GM20000 (cell line): ENCODE data around the gene PARN.

Source experiments
- DNase-seq: peaks from one replicate; pipeline ENCODE4 v3.0.0; 2012; ENCODE audit warnings: low spot score
- TF ChIP-seq, protein P1 (sequence below): IDR thresholded peaks from 2 replicates; pipeline ENCODE4 v1.5.1; 2012; ENCODE audit warnings: mild to moderate bottlenecking, control low read depth; ENCODE audit errors: extremely low read depth, missing control alignments

PARN gene

DNA sequence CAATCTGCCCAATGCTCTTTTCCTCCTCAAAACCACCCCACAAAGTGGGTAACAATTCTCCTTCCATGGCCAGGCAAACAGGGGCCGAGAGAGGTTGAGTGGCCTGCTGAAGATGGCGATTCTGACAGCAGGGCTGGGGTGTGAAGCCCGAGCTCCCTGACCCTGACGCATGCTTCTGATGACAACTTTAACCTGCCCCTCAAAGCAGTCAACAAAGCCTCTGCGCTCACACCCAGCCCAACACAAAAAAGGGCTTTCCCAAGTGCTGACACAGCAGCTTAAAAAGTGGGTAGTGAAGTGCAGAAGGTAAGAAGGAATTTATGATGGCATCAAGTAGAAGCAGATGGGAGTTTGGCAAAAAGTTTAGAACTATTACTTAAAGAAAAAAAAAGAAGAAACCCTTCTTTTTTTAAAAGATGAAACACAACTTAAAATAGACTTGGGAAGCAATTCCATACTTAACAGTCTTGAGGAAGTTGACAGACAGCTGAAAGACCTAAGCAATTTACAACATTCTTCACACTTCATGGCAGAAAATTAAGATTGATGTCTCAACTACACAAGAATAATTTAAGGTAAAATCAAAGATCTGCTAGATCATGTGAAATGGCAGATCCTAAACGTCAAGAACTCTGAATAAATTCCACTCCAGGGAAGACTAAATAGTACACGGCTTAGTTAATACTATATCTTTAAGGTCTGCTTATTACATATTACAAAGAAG lies 133.9 kb downstream of the PARN start:
- TF ChIP-seq, protein P1, sequence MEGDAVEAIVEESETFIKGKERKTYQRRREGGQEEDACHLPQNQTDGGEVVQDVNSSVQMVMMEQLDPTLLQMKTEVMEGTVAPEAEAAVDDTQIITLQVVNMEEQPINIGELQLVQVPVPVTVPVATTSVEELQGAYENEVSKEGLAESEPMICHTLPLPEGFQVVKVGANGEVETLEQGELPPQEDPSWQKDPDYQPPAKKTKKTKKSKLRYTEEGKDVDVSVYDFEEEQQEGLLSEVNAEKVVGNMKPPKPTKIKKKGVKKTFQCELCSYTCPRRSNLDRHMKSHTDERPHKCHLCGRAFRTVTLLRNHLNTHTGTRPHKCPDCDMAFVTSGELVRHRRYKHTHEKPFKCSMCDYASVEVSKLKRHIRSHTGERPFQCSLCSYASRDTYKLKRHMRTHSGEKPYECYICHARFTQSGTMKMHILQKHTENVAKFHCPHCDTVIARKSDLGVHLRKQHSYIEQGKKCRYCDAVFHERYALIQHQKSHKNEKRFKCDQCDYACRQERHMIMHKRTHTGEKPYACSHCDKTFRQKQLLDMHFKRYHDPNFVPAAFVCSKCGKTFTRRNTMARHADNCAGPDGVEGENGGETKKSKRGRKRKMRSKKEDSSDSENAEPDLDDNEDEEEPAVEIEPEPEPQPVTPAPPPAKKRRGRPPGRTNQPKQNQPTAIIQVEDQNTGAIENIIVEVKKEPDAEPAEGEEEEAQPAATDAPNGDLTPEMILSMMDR: no peak
- no peak for DNase-seq

DNA sequence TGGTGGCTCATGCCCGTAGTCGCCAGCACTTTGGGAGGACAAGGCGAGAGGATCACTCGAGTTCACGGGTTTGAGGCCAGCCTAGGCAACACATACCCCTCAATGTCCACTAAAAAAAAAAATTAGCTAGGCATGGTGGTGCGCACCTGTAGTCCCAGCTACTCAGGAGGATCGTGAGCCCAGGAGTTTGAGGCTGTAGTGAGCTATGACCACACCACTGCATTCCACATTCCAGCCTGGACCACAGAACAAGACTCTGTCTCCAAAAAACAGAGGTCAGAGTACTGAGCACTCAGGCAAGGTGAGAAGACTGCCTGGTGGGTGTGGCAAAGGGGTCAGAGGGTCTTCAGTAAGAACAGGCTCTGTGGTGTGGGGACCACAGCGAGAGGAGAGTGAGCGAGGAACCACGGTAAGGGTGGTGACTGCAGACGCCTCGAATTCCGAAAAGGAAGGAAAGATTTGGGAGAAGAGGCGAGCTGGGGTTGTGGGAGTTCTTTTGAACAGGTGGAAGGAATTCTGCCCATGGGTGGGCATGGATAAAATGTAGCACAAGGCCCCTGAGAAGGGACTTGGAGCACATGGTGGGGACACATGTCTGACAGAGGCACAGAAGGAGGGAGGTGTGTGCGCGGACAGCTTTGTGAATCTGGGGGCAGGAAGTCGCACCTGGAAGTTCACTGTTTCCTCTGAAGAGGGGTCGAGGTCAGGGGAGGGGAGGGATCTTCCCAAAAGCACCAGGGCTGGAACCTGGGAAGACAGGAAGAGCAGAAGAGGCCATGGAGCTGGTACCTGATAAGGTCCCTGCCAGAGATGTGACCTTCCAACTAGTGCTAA lies 134.6 kb downstream of the PARN start:
- TF ChIP-seq, protein P1: no peak
- DNase-seq: no peak

DNA sequence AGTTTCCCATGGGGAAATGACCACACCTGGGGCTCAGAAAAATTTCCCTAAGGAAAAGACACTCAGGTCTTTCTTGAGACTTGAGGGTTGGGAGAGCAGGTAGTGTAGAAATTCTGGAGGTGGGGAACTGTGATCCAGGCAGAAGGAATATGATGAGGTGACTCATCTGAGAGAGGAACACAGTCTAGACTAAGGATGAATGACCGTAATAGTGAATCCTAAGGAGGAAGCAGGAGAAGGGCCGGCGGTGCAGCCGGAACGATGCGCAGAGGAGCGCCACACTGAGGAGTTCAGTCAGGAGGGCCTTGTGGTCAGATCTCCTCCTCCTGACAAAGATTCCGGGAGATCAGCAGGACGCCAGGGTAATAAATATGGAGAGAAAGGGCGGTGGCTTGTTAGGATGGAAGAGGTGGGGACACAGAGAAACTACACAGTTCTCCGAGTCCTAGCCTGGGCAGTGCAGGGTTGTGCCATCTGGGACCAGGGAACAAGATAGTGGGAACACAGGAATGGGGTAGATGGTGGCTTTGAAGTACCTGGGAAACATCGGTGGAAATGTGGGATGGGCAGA lies 135.6 kb downstream of the PARN start:
- DNase-seq: no peak
- TF ChIP-seq, protein P1: no peak

DNA sequence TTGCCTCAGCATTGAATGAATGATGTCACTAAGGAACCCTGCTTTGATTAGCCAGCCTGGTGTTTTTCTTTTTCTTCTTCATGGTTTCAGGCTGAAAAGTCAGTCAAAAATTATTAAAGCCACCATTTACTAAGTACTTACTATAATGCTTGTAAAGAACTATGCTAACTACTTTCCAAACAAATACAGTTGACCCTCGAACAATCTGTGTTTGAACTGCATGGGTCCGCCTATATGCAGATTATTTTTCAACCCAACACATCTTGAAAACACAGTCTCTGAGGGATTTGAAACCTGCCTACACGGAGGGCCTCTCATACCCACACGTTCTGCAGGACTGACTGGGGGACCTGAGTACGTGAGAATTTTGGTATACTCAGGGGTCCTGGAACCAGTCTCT lies 136.3 kb downstream of the PARN start:
- no peak for DNase-seq
- TF ChIP-seq, protein P1: no peak

DNA sequence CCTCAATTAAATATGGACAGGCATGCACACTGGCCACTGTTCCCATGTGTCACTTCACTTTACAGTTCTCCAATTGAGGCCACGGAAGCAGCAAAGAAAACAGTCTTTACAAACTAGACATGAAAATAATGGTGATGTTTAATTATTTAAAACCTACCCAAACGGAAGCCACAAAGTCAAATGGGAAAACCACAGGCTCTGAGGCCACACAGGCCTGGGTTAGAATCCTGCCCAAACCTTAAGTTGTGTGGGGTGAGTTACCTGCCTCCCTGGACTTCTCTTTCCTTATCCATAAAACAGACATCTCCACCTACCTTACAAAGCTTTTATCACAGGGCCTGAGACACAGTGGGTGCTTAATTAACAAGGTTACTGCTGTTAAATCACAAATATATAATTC lies 137.4 kb downstream of the PARN start:
- TF ChIP-seq, protein P1: no peak
- no peak for DNase-seq

DNA sequence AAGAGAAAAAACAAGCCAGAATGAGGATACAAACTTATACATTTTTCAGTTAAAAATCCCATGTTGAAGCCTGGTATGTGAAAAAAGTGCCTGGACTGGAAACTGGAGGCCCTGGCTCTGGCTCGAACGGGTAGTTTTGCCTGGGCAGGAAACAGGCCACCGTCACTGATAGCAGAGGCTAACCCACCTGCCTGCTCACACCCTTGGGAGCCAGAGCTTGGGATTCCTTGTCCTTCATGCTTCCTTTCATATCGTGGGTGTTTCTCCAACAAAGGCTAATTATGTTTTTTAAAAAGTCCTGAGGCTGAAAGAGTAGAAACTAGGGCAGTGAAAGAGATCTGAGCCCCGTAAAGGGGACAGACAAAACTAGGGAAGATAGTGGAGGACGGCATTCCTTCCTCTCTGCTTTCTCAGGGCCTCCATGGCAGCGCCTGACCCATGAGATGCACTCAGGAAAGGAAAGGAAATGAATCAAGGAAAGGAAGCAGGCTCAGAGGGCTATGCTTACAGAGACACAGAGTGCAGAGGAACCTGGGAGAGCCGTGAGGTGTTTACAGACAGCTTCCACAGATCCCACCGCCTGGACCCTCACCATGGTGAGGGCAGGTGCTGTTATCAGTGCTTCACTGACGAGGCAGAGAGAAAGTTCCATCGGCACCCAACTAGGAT lies 138.1 kb downstream of the PARN start:
- TF ChIP-seq, protein P1: no peak
- DNase-seq: no peak
